ENCODE results near the gene RPIA. TPM values are rescaled to one million over a fixed set of nuclear protein-coding genes. Genes with fewer than 3 reads are reported as not detected.
"Not testable (repeated sequence)": the region's sequence is repeated elsewhere in the genome, so short reads cannot be mapped to it uniquely, and the experiment has no call there.

RPIA gene
- total RNA-seq, result 43.9 and 45.4 TPM in 2 replicates

DNA sequence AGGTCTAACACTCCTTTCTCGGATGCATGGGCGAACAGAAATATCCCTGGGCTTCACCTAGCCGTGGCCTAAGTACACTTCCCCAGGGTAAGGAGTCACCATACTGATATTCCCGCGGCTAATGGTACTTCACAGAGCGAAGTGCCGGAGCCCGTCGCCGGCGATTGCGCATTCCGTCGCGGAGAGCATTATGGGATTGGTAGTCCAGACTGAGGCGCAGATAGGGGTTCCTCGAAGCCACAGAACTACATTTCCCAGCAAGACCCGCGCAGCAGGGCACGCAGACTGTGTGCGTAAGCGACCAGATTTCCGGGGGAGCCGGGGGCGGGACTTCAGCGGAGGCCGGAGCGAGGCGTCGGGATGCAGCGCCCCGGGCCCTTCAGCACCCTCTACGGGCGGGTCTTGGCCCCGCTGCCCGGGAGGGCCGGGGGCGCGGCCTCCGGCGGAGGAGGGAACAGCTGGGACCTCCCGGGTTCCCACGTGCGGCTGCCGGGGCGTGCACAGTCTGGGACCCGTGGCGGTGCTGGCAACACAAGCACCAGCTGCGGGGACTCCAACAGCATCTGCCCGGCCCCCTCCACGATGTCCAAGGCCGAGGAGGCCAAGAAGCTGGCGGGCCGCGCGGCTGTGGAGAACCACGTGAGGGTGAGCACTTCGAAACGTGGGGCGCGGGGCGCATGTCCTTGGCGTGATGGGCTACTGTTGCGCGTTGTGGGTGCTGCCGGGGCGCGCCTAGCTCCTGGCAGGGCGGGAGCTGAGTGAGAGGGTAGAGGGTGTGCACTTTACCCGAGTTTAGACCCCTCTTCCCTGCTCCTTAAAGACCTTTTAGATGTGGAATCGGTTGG lies at the start of gene RPIA:
Gene RPIA, plus strand, starts transcription at position 335 of the 845 bp plus-strand sequence. Its CDS starts 26 bp downstream, at position 361.
- intact Hi-C loops (cut with micrococcal nuclease), result loop anchor here (1.0 kb wide), 1 partner anchor 64 kb away; the partner anchor contains the start of gene EIF2AK3

- intact Hi-C loops (cut with micrococcal nuclease), result no loop called here
These were observed 49.2 kb upstream of the RPIA start for GRCh38 chr2:88642278-88642677.

DNA sequence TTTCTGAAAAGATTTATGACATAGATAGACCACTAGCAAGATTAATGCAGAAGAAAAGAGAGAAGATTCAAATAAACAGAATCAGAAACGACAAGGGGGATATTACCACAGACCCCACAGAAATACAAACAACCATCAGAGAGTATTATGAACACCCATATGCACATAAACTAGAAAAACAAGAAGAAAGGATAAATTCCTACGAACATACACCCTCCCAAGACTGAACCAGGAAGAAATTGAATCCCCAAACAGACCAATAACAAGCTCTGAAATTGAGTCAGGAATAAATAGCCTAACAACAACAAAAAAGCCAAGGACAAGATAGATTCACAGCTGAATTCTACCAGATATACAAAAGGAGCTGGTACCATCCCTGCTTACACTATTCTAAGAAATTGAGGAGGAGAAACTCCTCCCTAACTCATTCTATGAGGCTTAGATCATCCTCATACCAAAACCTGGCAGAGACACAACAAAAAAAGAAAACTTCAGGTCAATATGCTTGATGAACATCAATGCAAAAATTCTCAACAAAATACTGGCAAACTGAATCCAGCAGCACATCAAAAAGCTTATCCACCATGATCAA lies 46.1 kb upstream of the RPIA start:
- intact Hi-C loops (cut with micrococcal nuclease), result not testable (repeated sequence)

DNA sequence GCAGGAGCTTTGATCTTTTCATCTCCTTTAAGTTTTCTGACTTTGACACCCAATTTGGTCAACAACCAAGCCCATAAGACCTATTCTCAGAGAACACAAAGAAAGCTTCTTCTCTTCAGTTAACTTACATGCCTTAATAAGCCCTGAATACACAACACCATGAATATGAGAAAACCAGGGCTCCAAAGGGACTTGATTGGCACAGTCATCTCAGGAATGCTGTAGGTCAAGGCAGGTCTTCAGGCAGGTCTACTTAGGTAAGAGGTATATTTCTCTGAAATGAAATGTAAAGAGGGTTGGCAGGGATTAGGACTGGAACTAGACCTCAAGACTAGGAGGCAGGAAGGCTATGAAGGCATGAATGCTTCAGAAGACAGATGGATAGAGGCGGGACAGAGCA lies 39.8 kb upstream of the RPIA start:
- intact Hi-C loops (cut with micrococcal nuclease), result no loop called here

GRCh38 chr2:88654714-88655113 lies 36.8 kb upstream of the RPIA start:
- intact Hi-C loops (cut with micrococcal nuclease), result no loop called here

DNA sequence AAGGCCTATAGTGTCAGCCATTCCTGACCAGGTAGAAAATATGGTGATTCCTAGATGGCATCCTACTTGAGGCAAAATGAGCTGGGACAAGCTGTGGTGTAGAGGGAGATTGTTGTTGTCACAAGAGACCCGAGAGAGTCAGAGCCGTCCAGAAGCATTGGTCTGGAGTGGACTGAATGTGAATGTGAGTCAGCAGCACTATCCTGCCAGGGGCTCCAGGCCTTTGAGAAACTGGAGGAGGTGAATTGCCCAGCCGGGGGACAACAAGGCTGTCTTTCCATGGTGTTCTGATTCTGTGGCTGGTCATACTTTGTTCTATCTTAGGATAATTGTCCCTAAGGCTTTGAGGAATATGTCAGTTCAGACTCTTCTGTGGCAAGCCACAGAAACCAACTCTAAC lies 34.8 kb upstream of the RPIA start:
- intact Hi-C loops (cut with micrococcal nuclease), result no loop called here

GRCh38 chr2:88657131-88657530 lies 34.3 kb upstream of the RPIA start:
- intact Hi-C loops (cut with micrococcal nuclease), result no loop called here

GRCh38 chr2:88658326-88658725 lies 33.1 kb upstream of the RPIA start:
- intact Hi-C loops (cut with micrococcal nuclease), result no loop called here

DNA sequence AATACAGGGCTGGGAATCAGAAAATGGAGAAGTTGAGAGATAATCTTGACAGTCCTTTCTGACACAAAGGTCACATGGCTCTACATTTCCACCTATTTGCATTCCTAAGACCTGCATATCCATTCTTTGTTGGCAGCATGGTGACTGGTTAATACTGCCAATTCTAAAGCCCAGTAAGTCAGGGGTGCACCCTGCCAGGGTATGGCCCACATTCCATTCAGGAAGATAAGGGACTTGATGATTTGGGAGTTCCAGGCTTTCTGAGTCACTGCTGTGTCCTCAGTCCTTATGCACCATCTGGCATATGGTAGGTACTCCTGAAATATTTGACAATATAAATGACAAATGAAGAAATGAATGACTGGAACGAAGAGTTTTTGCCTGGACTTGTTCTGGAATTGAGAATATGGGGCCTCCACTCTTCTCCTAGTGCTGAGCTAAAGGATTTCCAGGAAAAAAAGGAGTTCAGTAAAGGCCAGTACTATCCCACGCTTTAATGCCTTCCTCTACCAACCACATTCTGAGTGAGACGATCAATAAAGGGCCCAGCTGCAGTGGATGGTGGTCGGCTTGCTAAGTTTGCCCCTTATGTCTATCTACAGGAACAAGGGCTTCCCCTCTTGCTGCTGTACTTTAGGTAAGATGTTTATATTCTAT lies 32.5 kb upstream of the RPIA start:
- intact Hi-C loops (cut with micrococcal nuclease), result no loop called here

- intact Hi-C loops (cut with micrococcal nuclease), result no loop called here
These were observed 31.9 kb upstream of the RPIA start for GRCh38 chr2:88659538-88659915.

DNA sequence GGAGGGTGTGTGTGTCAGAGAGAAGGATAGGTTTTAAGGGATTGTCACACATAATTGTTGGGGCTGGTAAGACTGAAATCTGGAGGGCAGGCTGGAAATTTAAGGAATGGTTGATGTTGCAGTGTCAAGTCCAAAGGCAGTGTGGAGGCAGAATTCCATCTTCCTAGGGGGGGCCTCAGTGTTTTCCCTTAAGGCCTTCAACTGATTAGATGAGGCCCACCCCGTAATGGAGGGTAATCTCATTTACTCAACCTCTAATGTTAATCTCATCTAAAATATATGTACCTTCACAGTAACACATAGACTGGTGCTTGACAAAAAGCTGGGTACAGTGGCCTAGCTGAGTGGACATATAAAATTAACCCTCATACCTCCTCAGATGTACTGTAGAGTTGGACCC lies 30.9 kb upstream of the RPIA start:
- intact Hi-C loops (cut with micrococcal nuclease), result no loop called here

DNA sequence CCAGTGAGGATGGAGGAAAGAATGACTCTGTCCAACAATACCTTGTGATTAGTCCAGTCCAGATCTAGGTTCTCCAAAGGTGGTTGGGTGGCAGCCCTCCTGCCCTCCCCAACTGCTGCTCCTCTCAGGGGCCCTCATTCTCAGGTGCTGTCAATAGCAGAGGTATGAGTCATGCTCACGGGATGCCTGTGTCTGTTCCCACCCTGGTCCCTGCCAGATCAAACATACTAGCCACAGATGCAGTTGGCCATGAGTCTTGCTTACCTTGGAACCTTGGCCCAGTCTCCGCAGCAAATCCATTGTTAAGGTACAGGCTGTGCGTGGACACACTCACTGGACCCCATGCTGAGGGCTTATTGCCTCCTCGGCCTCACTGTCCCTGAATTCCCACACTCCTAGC lies 24.9 kb upstream of the RPIA start:
- intact Hi-C loops (cut with micrococcal nuclease), result loop anchor here (5.0 kb wide), 1 partner anchor 39 kb away; the partner anchor contains the start of gene EIF2AK3

- intact Hi-C loops (cut with micrococcal nuclease), result loop anchor here (5.0 kb wide), 1 partner anchor 40 kb away; the partner anchor contains the start of gene EIF2AK3
These were observed 24.3 kb upstream of the RPIA start for GRCh38 chr2:88667219-88667618.

DNA sequence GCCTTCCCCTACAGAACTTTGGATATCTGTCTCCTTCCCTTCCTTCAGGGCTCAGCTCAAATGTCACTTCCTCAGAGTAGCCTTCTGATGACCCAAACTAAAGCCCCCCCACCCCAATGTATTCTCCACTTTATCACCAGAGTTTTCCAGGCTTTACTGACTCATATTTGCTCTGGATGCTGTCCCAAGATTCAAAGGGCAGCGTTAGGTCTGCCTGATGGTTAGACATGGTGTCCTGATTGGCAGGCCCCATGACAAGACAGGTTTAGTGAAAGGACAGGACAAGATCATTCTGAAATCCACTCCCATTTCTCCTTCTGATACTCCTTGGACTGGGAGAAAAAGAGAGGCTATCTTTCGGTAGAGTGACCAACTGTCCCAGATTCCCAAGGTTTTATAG lies 22.6 kb upstream of the RPIA start:
- intact Hi-C loops (cut with micrococcal nuclease), result loop anchor here (1.0 to 5.0 kb wide), 2 partner anchors 42 to 78 kb away; partner anchors contain the start of gene EIF2AK3

DNA sequence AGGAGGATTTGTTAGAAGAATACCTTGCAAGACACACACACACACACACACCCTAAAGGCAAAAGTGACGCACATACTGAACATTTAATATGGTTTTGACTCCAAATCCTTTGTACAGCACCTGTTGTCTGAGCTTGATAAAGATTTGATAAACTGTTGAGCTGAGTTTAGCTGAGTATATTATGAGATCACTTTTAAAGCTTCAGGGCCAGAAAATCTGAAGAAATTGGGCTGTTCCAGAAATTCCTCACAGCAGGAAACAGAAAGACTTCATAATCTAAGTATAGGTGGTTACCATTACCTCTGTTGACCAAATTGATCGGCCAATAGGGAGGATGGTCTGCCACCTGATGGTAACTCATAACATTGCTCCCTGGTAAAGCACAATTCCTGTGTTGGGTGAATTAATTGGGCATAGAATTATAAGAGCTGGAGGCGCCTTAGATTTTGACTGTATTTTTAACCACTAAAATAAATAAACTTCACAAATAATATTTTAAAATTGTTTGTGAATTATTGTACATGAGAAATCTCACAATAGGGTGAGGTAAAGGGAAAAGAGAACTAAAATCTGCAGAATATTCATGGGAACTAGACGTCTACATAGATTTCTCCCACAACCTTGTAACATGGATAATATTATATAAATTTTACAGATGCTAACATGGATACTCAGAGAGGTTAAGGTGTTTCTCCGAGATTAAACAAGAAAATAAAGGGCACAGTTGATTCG lies 21.8 kb upstream of the RPIA start:
- intact Hi-C loops (cut with micrococcal nuclease), result loop anchor here (1.0 to 5.0 kb wide), 2 partner anchors 42 to 78 kb away; partner anchors contain the start of gene EIF2AK3

DNA sequence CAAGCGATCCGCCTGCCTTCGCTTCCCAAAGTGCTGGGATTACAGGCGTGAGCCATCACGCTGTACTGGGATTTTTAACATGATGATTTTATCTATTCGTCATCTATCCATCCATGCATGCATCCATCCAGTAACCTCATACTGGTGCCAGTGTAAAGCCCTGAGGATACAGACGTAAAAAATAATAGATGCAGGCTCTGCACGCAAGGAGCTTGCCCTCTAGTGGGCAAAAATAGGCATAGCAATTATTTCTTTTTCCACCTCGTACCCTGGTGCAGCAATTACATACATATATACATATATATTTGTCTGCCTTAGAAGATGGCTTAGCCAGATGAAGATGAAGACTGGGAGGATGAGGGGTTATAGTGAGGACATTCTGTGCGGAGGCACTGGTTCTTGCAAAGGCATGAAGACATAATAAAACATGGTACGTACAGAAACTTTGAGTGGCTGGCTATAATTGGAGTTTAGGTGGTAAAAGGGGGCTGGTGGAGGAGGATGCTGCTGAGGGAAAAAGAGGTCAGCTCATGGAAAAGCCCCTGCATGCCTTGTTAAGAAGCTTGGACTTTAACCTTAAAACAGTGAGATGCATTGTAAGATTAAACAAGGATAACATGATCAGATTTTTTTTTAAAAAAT lies 19.6 kb upstream of the RPIA start:
- intact Hi-C loops (cut with micrococcal nuclease), result no loop called here

DNA sequence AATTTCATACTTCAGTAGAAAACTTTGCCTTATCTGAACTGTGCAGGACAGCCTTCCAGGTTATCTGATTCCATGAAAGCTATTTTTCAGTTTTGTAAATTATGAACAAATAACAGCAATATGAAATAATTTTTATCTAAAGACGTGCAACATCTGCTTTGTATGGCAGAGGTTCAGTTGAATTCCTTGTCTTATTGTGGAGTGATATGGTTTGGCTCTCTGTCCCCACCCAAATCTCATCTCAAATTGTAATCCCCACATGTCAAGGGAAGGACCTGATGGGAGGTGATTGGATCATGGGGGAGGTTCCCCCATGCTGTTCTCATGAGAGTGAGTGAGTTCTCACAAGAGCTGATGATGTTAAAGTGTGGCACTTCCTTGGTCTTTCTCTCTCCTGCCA lies 18.1 kb upstream of the RPIA start:
- intact Hi-C loops (cut with micrococcal nuclease), result no loop called here

DNA sequence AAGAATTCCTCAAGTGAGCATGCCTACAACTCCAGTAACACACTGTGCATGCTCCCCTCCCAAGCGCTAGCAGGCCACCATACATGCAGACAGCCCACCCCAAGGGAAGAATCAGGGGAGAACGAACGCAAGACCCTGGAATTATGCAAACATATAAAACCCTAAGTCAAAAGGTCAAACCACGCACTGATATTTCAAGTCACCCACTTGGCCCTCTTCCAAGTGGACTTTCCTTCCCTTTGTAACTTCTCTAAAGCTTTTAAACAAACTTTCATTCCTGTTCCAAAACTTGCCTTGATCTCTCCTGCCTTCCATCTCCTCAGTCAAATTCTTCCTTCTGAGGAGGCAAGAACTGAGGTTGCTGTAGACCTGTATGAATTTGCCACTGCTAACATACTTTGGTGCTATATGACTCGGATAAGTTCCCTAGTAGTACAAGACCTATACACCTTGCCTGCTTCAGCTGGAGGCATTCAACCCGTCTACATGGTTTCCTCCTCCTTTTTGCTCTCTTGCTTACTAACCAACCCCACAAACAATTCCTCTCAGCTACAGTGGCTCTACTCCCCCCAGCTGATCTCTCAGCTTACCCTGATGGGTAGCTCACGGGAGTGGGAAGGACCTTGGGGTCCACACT lies 11.1 kb upstream of the RPIA start:
- intact Hi-C loops (cut with micrococcal nuclease), result no loop called here

DNA sequence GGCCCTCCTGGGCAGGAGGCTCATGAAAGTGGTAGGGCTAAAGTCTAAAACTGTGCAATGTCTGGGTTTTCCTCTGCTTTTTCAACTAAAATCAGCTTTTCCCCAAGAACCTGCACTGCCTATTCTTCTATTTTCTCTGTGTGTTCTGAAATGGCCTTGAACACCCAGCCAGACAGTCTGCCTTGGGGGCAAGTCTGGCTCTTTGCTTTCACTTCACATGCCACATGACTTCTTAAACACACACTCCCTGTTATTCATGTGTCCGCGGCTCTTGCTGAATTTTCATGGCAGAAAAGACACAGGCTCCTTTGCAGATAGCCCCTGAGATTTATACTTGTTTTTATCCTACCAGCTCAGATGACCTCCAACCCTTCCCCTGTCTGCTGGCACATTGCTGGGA lies 10.6 kb upstream of the RPIA start:
- intact Hi-C loops (cut with micrococcal nuclease), result no loop called here

All from T-helper 2 cell treated with Interferon-gamma antibody and Interleukin-4, amounts not matched to agents 100 ng/mL and 5 ng/mL, for 36 hours (primary cell).